ENCODE data around the gene FDCSP.

The FDCSP gene

DNA sequence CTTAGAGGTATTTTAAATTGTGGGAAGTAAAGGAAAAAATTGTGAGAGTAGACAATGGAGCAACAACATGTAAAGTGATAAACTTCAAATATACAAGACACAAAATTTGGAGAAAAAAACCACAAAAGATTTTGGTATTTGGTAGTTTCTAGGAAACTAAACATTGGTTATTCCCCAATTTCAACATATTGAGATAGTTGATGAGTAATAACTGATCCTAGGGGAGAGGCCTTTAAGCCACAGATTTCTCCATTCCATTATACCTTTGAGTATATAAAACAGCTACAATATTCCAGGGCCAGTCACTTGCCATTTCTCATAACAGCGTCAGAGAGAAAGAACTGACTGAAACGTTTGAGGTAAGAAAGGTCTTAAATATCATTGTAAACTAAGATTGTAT is at the start of gene FDCSP:
Gene FDCSP (plus strand): TSS at position 301 of the 400 bp plus-strand sequence. CDS start 5,071 bp downstream, outside the sequence.
- H3K9me3 ChIP-seq (ENCODE audit: control insufficient read depth in 5 of 5, low read length in 5 of 5), result no peaks in the 10 kb centered on the region
- no peak within 1 kb of the TSS for H3K27ac ChIP-seq (ENCODE audit: low read depth, low read length)
- no peak within 1 kb of the TSS for H3K9ac ChIP-seq (ENCODE audit: low read length in 5 of 5)
- H3K27me3 ChIP-seq (ENCODE audit: control insufficient read depth in 5 of 5, insufficient read depth in 4 of 5, low read length in 5 of 5), result no peaks in the 10 kb centered on the region
- no peaks in the 10 kb centered on the region for H3K36me3 ChIP-seq (ENCODE audit: control insufficient read depth in 5 of 5, insufficient read depth in 5 of 5, low read length in 5 of 5)
- H3K4me1 ChIP-seq (ENCODE audit: control insufficient read depth in 5 of 5, insufficient read depth in 5 of 5, low read length in 5 of 5), result no peaks in the 10 kb centered on the region
- no peak within 1 kb of the TSS for H3K4me3 ChIP-seq (ENCODE audit: low read depth in 1 of 5, low read length in 5 of 5)

DNA sequence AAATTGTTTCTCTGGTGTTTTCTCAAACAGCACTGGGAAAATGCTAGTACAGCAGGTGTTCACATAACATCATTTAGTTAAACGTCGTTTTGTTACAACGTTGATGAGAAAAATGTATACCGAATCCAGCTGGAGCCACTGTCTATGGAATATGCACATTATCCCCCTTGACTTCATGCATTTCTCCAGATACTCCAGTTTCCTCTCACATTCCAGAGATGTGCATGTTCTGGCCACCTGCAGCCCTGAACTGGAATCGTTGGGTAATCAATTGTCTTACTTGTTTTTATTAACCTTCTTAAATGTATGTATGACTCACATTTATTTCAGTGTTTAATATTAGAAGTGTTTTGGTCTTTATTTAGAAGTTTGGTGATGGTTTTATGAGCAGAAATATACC is 48.8 kb upstream of the FDCSP start:
- Histone ChIP-seq H3K4me3 (ENCODE audit: low read depth in 1 of 5, low read length in 5 of 5) (no peak overlapping the region), H3K4me1 (ENCODE audit: control insufficient read depth in 5 of 5, insufficient read depth in 5 of 5, low read length in 5 of 5) (no peaks in the 10 kb centered on the region), H3K27me3 (ENCODE audit: control insufficient read depth in 5 of 5, insufficient read depth in 4 of 5, low read length in 5 of 5) (no peaks in the 10 kb centered on the region), H3K9me3 (ENCODE audit: control insufficient read depth in 5 of 5, low read length in 5 of 5) (no peaks in the 10 kb centered on the region), H3K27ac (ENCODE audit: low read depth, low read length) (no peak overlapping the region), H3K36me3 (ENCODE audit: control insufficient read depth in 5 of 5, insufficient read depth in 5 of 5, low read length in 5 of 5) (no peaks in the 10 kb centered on the region), H3K9ac (ENCODE audit: low read length in 5 of 5) (no peak overlapping the region)

DNA sequence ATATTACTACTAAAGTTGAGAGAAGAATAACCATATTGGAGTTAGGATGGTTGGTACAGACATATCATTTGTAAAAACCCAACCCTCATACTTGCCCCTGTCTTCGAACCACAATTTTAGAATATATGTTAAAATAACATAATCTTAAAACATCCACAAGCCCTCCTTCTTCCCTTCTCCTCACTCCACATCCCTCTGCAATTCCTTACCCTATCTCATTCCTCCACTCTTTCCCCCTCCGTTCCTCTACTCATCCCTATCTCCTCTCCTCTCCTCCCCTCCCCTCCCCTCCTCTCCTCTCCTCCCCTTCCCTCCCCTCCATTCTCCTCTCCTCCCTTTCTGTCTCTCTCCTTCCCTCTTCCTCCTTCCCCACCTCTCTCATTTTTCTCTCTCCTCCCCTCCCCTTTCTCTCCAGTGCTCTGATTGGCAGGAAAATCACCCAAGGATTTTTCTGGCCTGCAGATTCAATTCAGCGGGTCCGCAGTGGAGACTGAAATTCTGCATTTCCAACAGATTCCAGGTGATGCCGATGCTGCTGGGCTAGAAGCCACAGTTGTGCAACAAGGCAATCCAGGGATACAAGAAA is 47.8 kb upstream of the FDCSP start:
- Histone ChIP-seq H3K27ac (ENCODE audit: low read depth, low read length) (no peak overlapping the region), H3K36me3 (ENCODE audit: control insufficient read depth in 5 of 5, insufficient read depth in 5 of 5, low read length in 5 of 5) (no peaks in the 10 kb centered on the region), H3K4me3 (ENCODE audit: low read depth in 1 of 5, low read length in 5 of 5) (no peak overlapping the region), H3K9ac (ENCODE audit: low read length in 5 of 5) (no peak overlapping the region), H3K4me1 (ENCODE audit: control insufficient read depth in 5 of 5, insufficient read depth in 5 of 5, low read length in 5 of 5) (peaks cover 0 to 4% (median 0%) of the 10 kb centered on the region in 5 donors), H3K27me3 (ENCODE audit: control insufficient read depth in 5 of 5, insufficient read depth in 4 of 5, low read length in 5 of 5) (no peaks in the 10 kb centered on the region), H3K9me3 (ENCODE audit: control insufficient read depth in 5 of 5, low read length in 5 of 5) (no peaks in the 10 kb centered on the region)

DNA sequence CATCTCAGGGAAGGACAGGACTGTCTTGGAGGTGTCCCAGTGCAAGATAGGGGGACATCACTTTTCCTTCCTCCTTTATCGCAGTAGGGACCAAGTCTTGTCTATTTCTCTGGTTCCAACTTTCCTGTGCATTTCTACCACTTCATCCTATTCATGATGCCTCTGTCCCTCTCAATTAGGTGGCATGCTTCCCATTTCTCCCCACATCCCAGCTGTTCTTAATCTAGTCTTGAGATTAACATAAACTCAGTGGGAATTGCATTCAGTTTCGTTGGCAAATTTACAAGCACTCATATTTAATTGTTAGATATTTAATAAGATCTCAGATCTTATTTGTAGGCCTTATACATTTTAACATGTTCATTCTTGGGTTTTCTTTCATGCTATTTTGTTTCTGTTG is 46.1 kb upstream of the FDCSP start:
- Histone ChIP-seq H3K27ac (ENCODE audit: low read depth, low read length) (no peak overlapping the region), H3K9ac (ENCODE audit: low read length in 5 of 5) (no peak overlapping the region), H3K4me1 (ENCODE audit: control insufficient read depth in 5 of 5, insufficient read depth in 5 of 5, low read length in 5 of 5) (peaks cover 0 to 4% (median 0%) of the 10 kb centered on the region in 5 donors), H3K27me3 (ENCODE audit: control insufficient read depth in 5 of 5, insufficient read depth in 4 of 5, low read length in 5 of 5) (no peaks in the 10 kb centered on the region), H3K4me3 (ENCODE audit: low read depth in 1 of 5, low read length in 5 of 5) (no peak overlapping the region), H3K36me3 (ENCODE audit: control insufficient read depth in 5 of 5, insufficient read depth in 5 of 5, low read length in 5 of 5) (no peaks in the 10 kb centered on the region), H3K9me3 (ENCODE audit: control insufficient read depth in 5 of 5, low read length in 5 of 5) (no peaks in the 10 kb centered on the region)

DNA sequence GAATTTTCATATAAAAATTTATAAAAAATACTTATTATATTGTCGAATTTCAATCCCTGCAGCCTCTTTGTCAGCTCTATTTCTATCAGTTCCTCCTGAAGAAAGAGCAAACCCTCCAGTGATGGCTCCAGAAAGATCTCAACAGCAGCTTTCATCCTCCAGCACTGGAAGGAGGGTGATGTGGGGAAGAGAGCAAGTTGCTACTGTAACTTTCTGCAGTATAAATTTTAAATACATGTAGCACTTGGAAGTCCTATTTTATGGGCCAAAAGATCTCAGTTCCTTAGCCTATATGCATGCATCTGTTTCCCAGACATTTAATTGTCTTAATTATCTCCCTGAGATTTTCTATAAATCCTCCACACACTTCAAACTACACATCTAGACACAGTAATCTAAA is 44.1 kb upstream of the FDCSP start:
- H3K27ac ChIP-seq (ENCODE audit: low read depth, low read length), result no peak overlapping the region
- no peaks in the 10 kb centered on the region for H3K36me3 ChIP-seq (ENCODE audit: control insufficient read depth in 5 of 5, insufficient read depth in 5 of 5, low read length in 5 of 5)
- H3K9ac ChIP-seq (ENCODE audit: low read length in 5 of 5), result no peak overlapping the region
- H3K27me3 ChIP-seq (ENCODE audit: control insufficient read depth in 5 of 5, insufficient read depth in 4 of 5, low read length in 5 of 5), result no peaks in the 10 kb centered on the region
- no peaks in the 10 kb centered on the region for H3K9me3 ChIP-seq (ENCODE audit: control insufficient read depth in 5 of 5, low read length in 5 of 5)
- no peak overlapping the region for H3K4me3 ChIP-seq (ENCODE audit: low read depth in 1 of 5, low read length in 5 of 5)
- H3K4me1 ChIP-seq (ENCODE audit: control insufficient read depth in 5 of 5, insufficient read depth in 5 of 5, low read length in 5 of 5), result peaks cover 0 to 4% (median 0%) of the 10 kb centered on the region in 5 donors

DNA sequence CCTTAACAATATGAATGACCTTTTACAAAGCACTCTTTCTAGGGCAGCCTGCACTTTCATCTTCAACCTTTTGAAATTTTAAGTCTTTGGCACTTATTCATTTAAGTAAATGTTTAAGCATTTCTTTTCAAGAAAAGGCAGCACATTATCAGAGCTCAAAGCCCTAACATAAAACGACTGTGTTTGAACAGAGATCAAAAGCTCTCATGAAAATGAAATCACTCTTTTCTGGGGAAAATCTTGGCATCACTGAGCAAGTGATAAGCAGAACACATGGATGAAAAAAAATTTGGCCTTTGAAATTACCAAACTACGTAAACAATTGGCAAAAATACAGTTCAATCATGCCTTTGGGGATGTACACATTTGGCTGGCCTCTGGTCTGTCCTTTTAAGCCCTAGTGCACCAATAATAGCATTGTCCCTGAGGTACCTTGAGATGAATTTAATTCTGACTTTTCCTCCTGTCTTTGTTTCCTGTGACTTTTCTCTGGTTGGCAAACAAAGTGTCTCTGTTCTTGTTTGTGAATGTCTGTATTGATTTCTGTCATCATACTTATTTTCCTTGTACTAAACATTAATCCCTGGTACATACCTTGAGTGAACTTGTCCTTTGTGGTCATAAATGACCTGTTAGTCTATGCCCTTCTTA is 43.3 kb upstream of the FDCSP start:
- no peak overlapping the region for H3K4me3 ChIP-seq (ENCODE audit: low read depth in 1 of 5, low read length in 5 of 5)
- H3K27ac ChIP-seq (ENCODE audit: low read depth, low read length), result no peak overlapping the region
- peaks cover 0 to 4% (median 0%) of the 10 kb centered on the region in 5 donors for H3K4me1 ChIP-seq (ENCODE audit: control insufficient read depth in 5 of 5, insufficient read depth in 5 of 5, low read length in 5 of 5)
- H3K9ac ChIP-seq (ENCODE audit: low read length in 5 of 5), result no peak overlapping the region
- no peaks in the 10 kb centered on the region for H3K27me3 ChIP-seq (ENCODE audit: control insufficient read depth in 5 of 5, insufficient read depth in 4 of 5, low read length in 5 of 5)
- no peaks in the 10 kb centered on the region for H3K36me3 ChIP-seq (ENCODE audit: control insufficient read depth in 5 of 5, insufficient read depth in 5 of 5, low read length in 5 of 5)
- H3K9me3 ChIP-seq (ENCODE audit: control insufficient read depth in 5 of 5, low read length in 5 of 5), result no peaks in the 10 kb centered on the region

DNA sequence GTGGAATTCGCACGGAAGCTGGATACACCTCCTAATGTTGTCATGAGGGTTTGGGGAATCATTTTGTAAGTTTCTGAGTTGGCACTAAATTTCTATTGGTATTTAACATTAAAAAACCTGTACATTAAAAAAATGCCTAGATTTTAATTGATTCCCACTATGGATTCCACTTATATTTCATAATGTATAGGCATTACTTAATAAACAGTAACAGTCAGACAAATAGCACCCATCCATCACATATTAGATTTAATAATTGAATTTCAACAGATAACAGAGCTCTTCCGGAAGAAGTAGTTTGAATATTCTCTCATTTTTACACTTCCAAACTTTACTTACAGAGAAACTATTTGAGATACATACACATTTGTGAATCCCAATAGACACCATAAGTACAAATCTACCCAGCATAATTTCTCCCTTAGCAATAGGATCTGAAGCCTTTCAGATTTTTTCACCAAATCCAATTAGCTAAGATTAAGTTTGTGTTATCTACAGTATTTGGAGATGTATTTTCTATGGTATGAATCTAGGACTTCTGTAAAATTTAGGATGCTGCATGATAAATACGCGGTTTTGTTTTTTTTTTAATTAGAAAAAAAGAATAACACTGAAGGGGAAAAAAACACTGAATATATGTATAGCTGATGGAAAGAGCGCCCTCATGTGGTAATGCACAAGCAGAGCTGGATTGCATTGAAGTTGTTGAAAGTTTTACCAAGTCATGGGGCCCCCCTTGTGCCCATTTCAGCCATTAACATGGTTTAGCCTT is 42.6 kb upstream of the FDCSP start:
- peaks cover 0 to 4% (median 0%) of the 10 kb centered on the region in 5 donors for H3K4me1 ChIP-seq (ENCODE audit: control insufficient read depth in 5 of 5, insufficient read depth in 5 of 5, low read length in 5 of 5)
- no peak overlapping the region for H3K4me3 ChIP-seq (ENCODE audit: low read depth in 1 of 5, low read length in 5 of 5)
- H3K36me3 ChIP-seq (ENCODE audit: control insufficient read depth in 5 of 5, insufficient read depth in 5 of 5, low read length in 5 of 5), result no peaks in the 10 kb centered on the region
- no peak overlapping the region for H3K27ac ChIP-seq (ENCODE audit: low read depth, low read length)
- H3K27me3 ChIP-seq (ENCODE audit: control insufficient read depth in 5 of 5, insufficient read depth in 4 of 5, low read length in 5 of 5), result no peaks in the 10 kb centered on the region
- no peak overlapping the region for H3K9ac ChIP-seq (ENCODE audit: low read length in 5 of 5)
- no peaks in the 10 kb centered on the region for H3K9me3 ChIP-seq (ENCODE audit: control insufficient read depth in 5 of 5, low read length in 5 of 5)

DNA sequence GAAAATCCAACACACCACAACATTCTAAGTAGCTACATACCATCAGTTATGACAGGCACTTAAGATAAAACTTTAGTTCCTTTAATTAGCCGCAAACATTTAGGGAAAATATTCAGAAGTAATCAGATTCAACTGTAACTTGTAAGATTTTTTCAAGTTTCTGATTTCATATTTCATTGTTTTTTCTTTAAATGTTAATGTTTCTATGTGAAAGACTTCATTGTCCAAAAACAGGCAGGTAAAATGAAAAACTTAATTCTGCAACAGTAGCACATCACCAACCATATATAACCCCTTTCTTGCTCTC is 42.0 kb upstream of the FDCSP start:
- Histone ChIP-seq H3K4me3 (ENCODE audit: low read depth in 1 of 5, low read length in 5 of 5) (no peak overlapping the region), H3K4me1 (ENCODE audit: control insufficient read depth in 5 of 5, insufficient read depth in 5 of 5, low read length in 5 of 5) (peaks cover 0 to 4% (median 0%) of the 10 kb centered on the region in 5 donors), H3K9me3 (ENCODE audit: control insufficient read depth in 5 of 5, low read length in 5 of 5) (no peaks in the 10 kb centered on the region), H3K27me3 (ENCODE audit: control insufficient read depth in 5 of 5, insufficient read depth in 4 of 5, low read length in 5 of 5) (no peaks in the 10 kb centered on the region), H3K9ac (ENCODE audit: low read length in 5 of 5) (no peak overlapping the region), H3K27ac (ENCODE audit: low read depth, low read length) (no peak overlapping the region), H3K36me3 (ENCODE audit: control insufficient read depth in 5 of 5, insufficient read depth in 5 of 5, low read length in 5 of 5) (no peaks in the 10 kb centered on the region)

DNA sequence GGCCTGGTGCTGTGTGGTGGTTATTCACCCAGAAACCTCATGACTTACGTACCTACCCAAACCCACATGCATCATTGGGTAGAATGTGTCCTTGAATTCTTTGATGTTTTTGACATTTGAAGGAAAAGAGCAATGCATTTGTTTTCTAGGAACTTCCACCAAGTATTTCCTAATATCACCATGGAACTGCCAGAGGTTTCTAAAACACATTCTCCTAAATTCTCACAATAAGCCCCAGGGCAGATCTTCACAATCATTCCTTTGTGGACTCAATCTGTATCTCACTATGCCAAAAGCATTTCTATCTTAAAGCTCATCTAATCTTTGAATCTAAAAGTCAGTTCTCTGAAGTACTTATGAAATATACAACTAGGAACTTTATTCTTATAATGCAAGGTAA is 38.7 kb upstream of the FDCSP start:
- H3K36me3 ChIP-seq (ENCODE audit: control insufficient read depth in 5 of 5, insufficient read depth in 5 of 5, low read length in 5 of 5), result no peaks in the 10 kb centered on the region
- no peak overlapping the region for H3K9ac ChIP-seq (ENCODE audit: low read length in 5 of 5)
- H3K4me1 ChIP-seq (ENCODE audit: control insufficient read depth in 5 of 5, insufficient read depth in 5 of 5, low read length in 5 of 5), result peaks cover 0 to 4% (median 0%) of the 10 kb centered on the region in 5 donors
- H3K9me3 ChIP-seq (ENCODE audit: control insufficient read depth in 5 of 5, low read length in 5 of 5), result no peaks in the 10 kb centered on the region
- no peak overlapping the region for H3K4me3 ChIP-seq (ENCODE audit: low read depth in 1 of 5, low read length in 5 of 5)
- H3K27ac ChIP-seq (ENCODE audit: low read depth, low read length), result no peak overlapping the region
- H3K27me3 ChIP-seq (ENCODE audit: control insufficient read depth in 5 of 5, insufficient read depth in 4 of 5, low read length in 5 of 5), result no peaks in the 10 kb centered on the region

DNA sequence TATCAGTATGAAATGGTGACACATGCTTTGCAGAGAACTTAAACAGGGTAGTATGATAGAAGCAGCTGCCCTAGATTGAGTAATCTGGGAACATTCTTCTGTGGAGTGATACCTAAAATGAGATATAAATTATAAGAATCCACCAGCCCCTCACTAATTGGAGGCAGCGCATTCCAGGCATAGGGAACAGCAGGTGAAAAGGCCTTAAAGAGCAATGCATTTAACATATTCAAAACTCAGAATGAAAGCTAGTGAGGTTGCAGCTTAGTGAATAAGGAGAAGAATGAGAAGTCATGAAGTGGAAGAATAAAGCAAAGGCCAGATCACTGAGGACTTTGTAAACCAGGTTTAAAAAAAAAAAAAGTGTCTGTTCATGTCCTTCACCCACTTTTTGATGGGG is 35.3 kb upstream of the FDCSP start:
- H3K9me3 ChIP-seq (ENCODE audit: control insufficient read depth in 5 of 5, low read length in 5 of 5), result no peaks in the 10 kb centered on the region
- H3K9ac ChIP-seq (ENCODE audit: low read length in 5 of 5), result no peak overlapping the region
- H3K27me3 ChIP-seq (ENCODE audit: control insufficient read depth in 5 of 5, insufficient read depth in 4 of 5, low read length in 5 of 5), result no peaks in the 10 kb centered on the region
- H3K36me3 ChIP-seq (ENCODE audit: control insufficient read depth in 5 of 5, insufficient read depth in 5 of 5, low read length in 5 of 5), result no peaks in the 10 kb centered on the region
- H3K27ac ChIP-seq (ENCODE audit: low read depth, low read length), result no peak overlapping the region
- H3K4me1 ChIP-seq (ENCODE audit: control insufficient read depth in 5 of 5, insufficient read depth in 5 of 5, low read length in 5 of 5), result no peaks in the 10 kb centered on the region
- H3K4me3 ChIP-seq (ENCODE audit: low read depth in 1 of 5, low read length in 5 of 5), result no peak overlapping the region
